ENCODE measurements around the gene HOXD13. TPM values are rescaled to one million over a fixed set of nuclear protein-coding genes. Genes with fewer than 3 reads are reported as not detected.

The HOXD13 gene
- total and polyA plus RNA-seq, 2 of the 8 experiments (the other 6 are each of a cell fraction or from before 2014, with no cell fraction given): not detected

DNA sequence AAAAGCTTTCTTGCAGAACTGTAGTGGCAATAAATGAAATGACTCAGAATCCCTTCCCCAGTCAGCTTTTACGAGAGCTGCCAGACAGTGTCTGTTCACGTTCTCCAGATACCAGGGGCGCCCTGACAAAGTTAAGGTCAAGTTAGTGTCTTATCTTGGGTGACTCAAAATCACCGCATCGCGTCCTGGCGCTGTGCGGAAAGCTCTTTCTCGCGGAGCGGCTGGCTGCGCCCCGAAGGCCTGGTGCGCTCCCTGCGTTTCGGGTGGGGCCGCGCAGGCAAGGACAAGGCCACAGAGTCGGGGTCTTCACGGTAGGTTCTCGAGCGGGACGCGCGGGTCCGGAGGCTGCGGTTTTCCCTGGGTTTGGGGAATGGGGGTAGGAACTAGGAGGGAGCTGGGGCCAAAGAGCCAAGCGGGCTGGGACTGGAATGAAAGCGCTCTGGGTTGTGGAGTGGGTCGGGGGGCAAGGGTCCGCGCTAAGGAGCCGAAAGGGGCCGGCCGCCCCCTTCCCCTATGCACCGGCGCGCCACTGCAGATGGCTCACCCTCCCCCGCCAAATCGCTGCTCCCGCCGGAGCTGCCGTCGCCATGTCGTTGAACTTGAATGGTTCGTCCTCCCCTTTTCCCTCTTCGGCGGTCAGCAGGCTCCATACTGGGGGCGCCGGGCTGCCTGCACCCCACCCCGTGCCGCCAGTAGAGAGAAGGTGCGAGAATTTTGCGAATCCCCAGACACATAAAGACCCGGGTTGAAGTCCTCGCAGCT, 12.0 kb downstream of the HOXD13 start (continued):
- TF ChIP-seq SAP30 (IDR thresholded peaks at IDR 0.05; ENCODE audit: insufficient read depth, insufficient replicate concordance, low read length): no peak
- no peak for TF ChIP-seq RAD21 (IDR thresholded peaks at IDR 0.05 in 1 of 2, conservative IDR thresholded peaks at IDR 0.05 in 1 of 2; ENCODE audit: low read depth in 2 of 2, low read length in 2 of 2)
- TF ChIP-seq EP300 (IDR thresholded peaks at IDR 0.05; ENCODE audit: borderline replicate concordance in 1 of 2, low read depth in 2 of 2, low read length in 2 of 2): no peak
- TF ChIP-seq ASH2L (IDR thresholded peaks at IDR 0.05; ENCODE audit: low read length): peak; percentile 85
- no peak for TF ChIP-seq RFX5 (IDR thresholded peaks at IDR 0.05; ENCODE audit: borderline replicate concordance, low read depth, low read length)
- no peak for TF ChIP-seq SP2 (IDR thresholded peaks at IDR 0.05; ENCODE audit: low read length)
- TF ChIP-seq CHD1 (IDR thresholded peaks at IDR 0.05; ENCODE audit: low read depth, low read length): no peak
- no peak for TF ChIP-seq PHF8 (conservative IDR thresholded peaks at IDR 0.05; ENCODE audit: low read depth, low read length)
- TF ChIP-seq JUN (IDR thresholded peaks at IDR 0.05; ENCODE audit: low read depth, low read length): no peak
- no peak for TF ChIP-seq RBBP5 (IDR thresholded peaks at IDR 0.05; ENCODE audit: borderline replicate concordance, low read depth, low read length)
- no peak for TF ChIP-seq BCL11A (IDR thresholded peaks at IDR 0.05; ENCODE audit: low read depth in 2 of 2, low read length in 2 of 2)
- TF ChIP-seq BACH1 (IDR thresholded peaks at IDR 0.05; ENCODE audit: low read length): no peak
- no peak for TF ChIP-seq HDAC2 (IDR thresholded peaks at IDR 0.05; ENCODE audit: borderline replicate concordance in 1 of 2, low read depth in 2 of 2, low read length in 2 of 2)
- 0 out of 2 replicates have a peak, but pooled peaks have one; percentile 4 for TF ChIP-seq SP1 (IDR thresholded peaks at IDR 0.05; ENCODE audit: low read depth, low read length)
- TF ChIP-seq, protein P1, sequence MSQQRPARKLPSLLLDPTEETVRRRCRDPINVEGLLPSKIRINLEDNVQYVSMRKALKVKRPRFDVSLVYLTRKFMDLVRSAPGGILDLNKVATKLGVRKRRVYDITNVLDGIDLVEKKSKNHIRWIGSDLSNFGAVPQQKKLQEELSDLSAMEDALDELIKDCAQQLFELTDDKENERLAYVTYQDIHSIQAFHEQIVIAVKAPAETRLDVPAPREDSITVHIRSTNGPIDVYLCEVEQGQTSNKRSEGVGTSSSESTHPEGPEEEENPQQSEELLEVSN (IDR thresholded peaks at IDR 0.05): peak; percentile 15; the same call in 1 of the 2 replicates
- TF ChIP-seq SIX5 (IDR thresholded peaks at IDR 0.05; ENCODE audit: low read depth, low read length): no peak
- TF ChIP-seq BRCA1 (IDR thresholded peaks at IDR 0.05; ENCODE audit: low read depth, low read length): no peak
- TF ChIP-seq MAFK (IDR thresholded peaks at IDR 0.05; ENCODE audit: low read depth, low read length): no peak
- TF ChIP-seq CREB1 (IDR thresholded peaks at IDR 0.05): no peak

Data from H1 (cell line).